ENCODE results near the gene KIF15. TPM values are rescaled to one million over a fixed set of nuclear protein-coding genes. Genes with fewer than 3 reads are reported as not detected.

KIF15 gene
- polyA plus RNA-seq, 1 donor from 2014 or later = 5.8 TPM

GRCh38 chr3:44772099-44772442 lies 10.5 kb downstream of the KIF15 start:
- Histone ChIP-seq H3K9me3 (ENCODE audit: low read length) (no peaks in the 10 kb centered on the region), H3K4me2 (ENCODE audit: low read length) (no peak overlapping the region), H3K36me3 (ENCODE audit: insufficient read depth, low read length) (no peaks in the 10 kb centered on the region), H3K9ac (ENCODE audit: low read length) (no peak overlapping the region), H2AFZ (ENCODE audit: low read depth, low read length) (no peak overlapping the region), H3K9me2 (ENCODE audit: insufficient read depth, low read length) (no peaks in the 10 kb centered on the region), H3K27me3 (ENCODE audit: insufficient read depth, low read depth, low read length) (no peaks in the 10 kb centered on the region), H3K27ac (ENCODE audit: low read length) (no peak overlapping the region), H3K79me2 (replicated peaks; ENCODE audit: insufficient read depth, low read length) (peaks cover 3% of the 10 kb centered on the region), H3K4me3 (ENCODE audit: low read length) (no peak overlapping the region), H4K20me1 (ENCODE audit: insufficient read depth) (no peaks in the 10 kb centered on the region), H3F3A (ENCODE audit: insufficient read depth, low read length, poor library complexity, severe bottlenecking) (no peaks in the 10 kb centered on the region)
- TF ChIP-seq EZH2 (IDR thresholded peaks at IDR 0.05; ENCODE audit: borderline replicate concordance, insufficient read depth, low read length, poor library complexity, severe bottlenecking) (no peak), REST (IDR thresholded peaks at IDR 0.05; ENCODE audit: borderline replicate concordance) (no peak), POLR2AphosphoS5 (IDR thresholded peaks at IDR 0.05) (no peak)

- Histone ChIP-seq H3K9me2 (ENCODE audit: insufficient read depth, low read length) (no peaks in the 10 kb centered on the region), H3K4me2 (ENCODE audit: low read length) (no peak overlapping the region), H3K79me2 (replicated peaks; ENCODE audit: insufficient read depth, low read length) (no peaks in the 10 kb centered on the region), H3K27ac (ENCODE audit: low read length) (no peak overlapping the region), H3K4me3 (ENCODE audit: low read length) (no peak overlapping the region), H3K36me3 (ENCODE audit: insufficient read depth, low read length) (no peaks in the 10 kb centered on the region), H3F3A (ENCODE audit: insufficient read depth, low read length, poor library complexity, severe bottlenecking) (no peaks in the 10 kb centered on the region), H3K9ac (ENCODE audit: low read length) (no peak overlapping the region), H3K9me3 (ENCODE audit: low read length) (no peaks in the 10 kb centered on the region), H2AFZ (ENCODE audit: low read depth, low read length) (no peak overlapping the region), H3K27me3 (ENCODE audit: insufficient read depth, low read depth, low read length) (no peaks in the 10 kb centered on the region), H4K20me1 (ENCODE audit: insufficient read depth) (no peaks in the 10 kb centered on the region)
- no peak for TF ChIP-seq EZH2 (IDR thresholded peaks at IDR 0.05; ENCODE audit: borderline replicate concordance, insufficient read depth, low read length, poor library complexity, severe bottlenecking)
- no peak for TF ChIP-seq TAF1 (IDR thresholded peaks at IDR 0.05; ENCODE audit: low read depth)
- no peak for TF ChIP-seq POLR2AphosphoS5 (IDR thresholded peaks at IDR 0.05)
- TF ChIP-seq, protein P1, sequence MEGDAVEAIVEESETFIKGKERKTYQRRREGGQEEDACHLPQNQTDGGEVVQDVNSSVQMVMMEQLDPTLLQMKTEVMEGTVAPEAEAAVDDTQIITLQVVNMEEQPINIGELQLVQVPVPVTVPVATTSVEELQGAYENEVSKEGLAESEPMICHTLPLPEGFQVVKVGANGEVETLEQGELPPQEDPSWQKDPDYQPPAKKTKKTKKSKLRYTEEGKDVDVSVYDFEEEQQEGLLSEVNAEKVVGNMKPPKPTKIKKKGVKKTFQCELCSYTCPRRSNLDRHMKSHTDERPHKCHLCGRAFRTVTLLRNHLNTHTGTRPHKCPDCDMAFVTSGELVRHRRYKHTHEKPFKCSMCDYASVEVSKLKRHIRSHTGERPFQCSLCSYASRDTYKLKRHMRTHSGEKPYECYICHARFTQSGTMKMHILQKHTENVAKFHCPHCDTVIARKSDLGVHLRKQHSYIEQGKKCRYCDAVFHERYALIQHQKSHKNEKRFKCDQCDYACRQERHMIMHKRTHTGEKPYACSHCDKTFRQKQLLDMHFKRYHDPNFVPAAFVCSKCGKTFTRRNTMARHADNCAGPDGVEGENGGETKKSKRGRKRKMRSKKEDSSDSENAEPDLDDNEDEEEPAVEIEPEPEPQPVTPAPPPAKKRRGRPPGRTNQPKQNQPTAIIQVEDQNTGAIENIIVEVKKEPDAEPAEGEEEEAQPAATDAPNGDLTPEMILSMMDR (IDR thresholded peaks at IDR 0.05; ENCODE audit: poor library complexity, severe bottlenecking) = no peak
- no peak for TF ChIP-seq REST (IDR thresholded peaks at IDR 0.05; ENCODE audit: borderline replicate concordance)
- TF ChIP-seq EP300 (conservative IDR thresholded peaks at IDR 0.05; ENCODE audit: poor library complexity, severe bottlenecking) = no peak
- TF ChIP-seq RAD21 (conservative IDR thresholded peaks at IDR 0.05) = no peak
- TF ChIP-seq SMC3 (conservative IDR thresholded peaks at IDR 0.05; ENCODE audit: poor library complexity) = no peak
- no peak for TF ChIP-seq MXI1 (conservative IDR thresholded peaks at IDR 0.05; ENCODE audit: poor library complexity, severe bottlenecking)
Measured at GRCh38 chr3:44782891-44783290, 21.3 kb downstream of the KIF15 start.

Data from neural cell (in vitro differentiated cells).